Right lobe of liver (tissue), 6 donors: ENCODE measurements around the gene MRPL54. TPM values are rescaled to one million over a fixed set of nuclear protein-coding genes. Genes with fewer than 3 reads are reported as not detected.

ENCODE experiments used
- ATAC-seq, 4 donors: fragments of 200-7000 bp; cut with Tn5 transposase; one replicate each; pipeline ENCODE4 v1.9.1; 2020; ENCODE audit warnings: mild to moderate bottlenecking in 4 of 4, moderate library complexity in 4 of 4
- DNase-seq, 3 donors: peaks; one replicate each; pipeline ENCODE4 v3.0.0-alpha.2; 2020
- H3K27ac ChIP-seq, 3 donors: fragments of 200-600 bp; one replicate each; pipeline ENCODE4 v1.8.0; 2022
- H3K27me3 ChIP-seq, 2 donors: fragments of 200-600 bp; one replicate each; pipeline ENCODE4 v1.8.0; 2022
- H3K36me3 ChIP-seq, 4 donors: fragments of 200-600 bp; sonication (generic) in 1 of 4; one replicate each; pipeline versions ENCODE4 v1.5.1 to v1.8.0; 2017 to 2022; ENCODE audit warnings: control low read depth in 1 of 4
- H3K4me1 ChIP-seq, 4 donors: fragments of 200-600 bp; sonication (generic) in 1 of 4; one replicate each; pipeline versions ENCODE4 v1.5.1 to v1.8.0; 2017 to 2022; ENCODE audit warnings: control low read depth in 1 of 4
- H3K4me3 ChIP-seq, 3 donors: fragments of 200-600 bp; one replicate each; pipeline ENCODE4 v1.8.0; 2022
- H3K9me3 ChIP-seq, 4 donors: fragments of 200-600 bp; sonication (generic) in 1 of 4; one replicate each; pipeline versions ENCODE4 v1.5.1 to v1.8.0; 2017 to 2022; ENCODE audit warnings: control low read depth in 1 of 4
- CTCF ChIP-seq, 4 donors: fragments of 200-600 bp in 3 of 4; fragments of 450-650 bp in 1 of 4; IDR thresholded peaks; one replicate each; pipeline versions ENCODE4 v1.5.1 to v1.8.0; 2016 to 2022; ENCODE audit warnings: antibody characterized with exemption in 4 of 4, mild to moderate bottlenecking in 2 of 4
- POLR2A ChIP-seq: fragments of 450-650 bp; IDR thresholded peaks from one replicate; pipeline ENCODE4 v1.6.1; 2017; ENCODE audit warnings: antibody characterized with exemption, mild to moderate bottlenecking
- WGBS: methylation state at CpG from one replicate; pipeline ENCODE4 v1.1.6; 2018; ENCODE audit warnings: low coverage, low lambda C conversion rate; ENCODE audit not compliant: insufficient coverage; ENCODE audit errors: missing lambda C conversion rate; 5-methylcytosine and 5-hydroxymethylcytosine counted together
- intact Hi-C, 2 donors: fragments of 100-400 bp; cut with DNase I; formaldehyde crosslinking; loops; one replicate each; pipeline versions ENCODE4 v1.11.2 to v1.14.1; 2022
- total RNA-seq, 6 experiments: library from RNA; depleted of rRNA in 2 of 6; stranded (reverse); fragments of >200 nt in 2 of 6; fragmentation: NEBNext Ultra II Directional in 3 of 6; extraction: Animal tissue kit (Norgen Biotek cat#: 25700) in 3 of 6; gene quantifications; one replicate each; pipeline versions ENCODE4 v1.1.0 to v1.2.4, GENCODE V29; 2016 to 2023
- donor health status: DM: no; HTN: yes; CAD: no.
- donor health status: DM: no; HTN: no; CAD: no.
- donor health status: DM: no; HTN: no; CAD: no.
- donor health status: DM: no; HTN: yes; CAD: no.
- donor health status: DM: no; HTN: yes; CAD: no.

MRPL54 gene
- total RNA-seq, 6 experiments from 2014 or later: 52.5 to 81.2 (median 61.9) TPM

GRCh38 chr19:3733549-3734309 lies 28.8 kb upstream of the MRPL54 start:
- H3K4me1 ChIP-seq: no peaks in the 10 kb centered on the region
- intact Hi-C loops: no loop called here
- no peak for TF ChIP-seq POLR2A
- TF ChIP-seq CTCF (IDR thresholded peaks at IDR 0.05): no peak
- no peak overlapping the region for H3K27ac ChIP-seq
- no peak for DNase-seq
- H3K4me3 ChIP-seq: no peak overlapping the region
- no peak for ATAC-seq
- no peaks in the 10 kb centered on the region for H3K27me3 ChIP-seq
- WGBS: 79% methylated on average over 9 of the region's 20 CpGs
- H3K36me3 ChIP-seq: peaks cover 0 to 9% (median 0%) of the 10 kb centered on the region in 4 donors
- no peaks in the 10 kb centered on the region for H3K9me3 ChIP-seq

GRCh38 chr19:3734310-3734600 lies 28.2 kb upstream of the MRPL54 start:
- 96% methylated on average over 8 of the region's 14 CpGs for WGBS
- no peak for DNase-seq

GRCh38 chr19:3736106-3736724 lies 26.3 kb upstream of the MRPL54 start:
- H3K27me3 ChIP-seq: no peaks in the 10 kb centered on the region
- peaks cover 0 to 11% (median 2%) of the 10 kb centered on the region in 4 donors for H3K36me3 ChIP-seq
- no peaks in the 10 kb centered on the region for H3K4me1 ChIP-seq
- no peak overlapping the region for H3K4me3 ChIP-seq
- no peak for DNase-seq
- no peak for ATAC-seq
- TF ChIP-seq POLR2A (no peak), CTCF (IDR thresholded peaks at IDR 0.05) (no peak)
- no peaks in the 10 kb centered on the region for H3K9me3 ChIP-seq
- intact Hi-C loops: no loop called here
- no peak overlapping the region for H3K27ac ChIP-seq
- WGBS: 87% methylated on average over 4 of the region's 21 CpGs

More at GRCh38 chr19:3734310-3734600, 28.2 kb upstream of the MRPL54 start:
- Histone ChIP-seq H3K4me3 (no peak overlapping the region), H3K4me1 (no peaks in the 10 kb centered on the region), H3K36me3 (peaks cover 0 to 11% (median 0%) of the 10 kb centered on the region in 4 donors), H3K27me3 (no peaks in the 10 kb centered on the region), H3K9me3 (no peaks in the 10 kb centered on the region), H3K27ac (no peak overlapping the region)
- TF ChIP-seq POLR2A: no peak
- TF ChIP-seq CTCF (IDR thresholded peaks at IDR 0.05): no peak
- ATAC-seq: no peak
- intact Hi-C loops: no loop called here

- intact Hi-C loops: no loop called here
- no peaks in the 10 kb centered on the region for H3K27me3 ChIP-seq
- no peak overlapping the region for H3K27ac ChIP-seq
- H3K9me3 ChIP-seq: no peaks in the 10 kb centered on the region
- peaks cover 0 to 11% (median 2%) of the 10 kb centered on the region in 4 donors for H3K36me3 ChIP-seq
- H3K4me3 ChIP-seq: no peak overlapping the region
- H3K4me1 ChIP-seq: no peaks in the 10 kb centered on the region
- WGBS: 97% methylated on average over 5 of the region's 10 CpGs
- ATAC-seq: no peak
- no peak for DNase-seq
- TF ChIP-seq POLR2A: no peak
- no peak for TF ChIP-seq CTCF (IDR thresholded peaks at IDR 0.05)
Observed at GRCh38 chr19:3737487-3738205, 24.8 kb upstream of the MRPL54 start.
